K562 (cell line): ENCODE results near the gene LCNL1. TPM values are rescaled to one million over a fixed set of nuclear protein-coding genes. Genes with fewer than 3 reads are reported as not detected.

Experiments
- C11orf30 ChIP-seq: fragments of 450-650 bp; IDR thresholded peaks from 2 replicates; pipeline ENCODE4 v1.6.1; 2016; ENCODE audit warnings: low read depth, mild to moderate bottlenecking
- CREM ChIP-seq: IDR thresholded peaks from 2 replicates; pipeline ENCODE4 v1.6.1; 2014; ENCODE audit warnings: antibody characterized with exemption, low read depth
- CUX1 ChIP-seq: fragments of 200-800 bp; sonication (Bioruptor generic); IDR thresholded peaks from 2 replicates; pipeline ENCODE4 v1.6.1; 2016; ENCODE audit warnings: missing genetic modification characterization, missing compliant biosample characterization
- DIDO1 ChIP-seq: fragments of 450-650 bp; IDR thresholded peaks from 2 replicates; pipeline ENCODE4 v1.6.1; 2016; ENCODE audit warnings: low read depth, missing biosample characterization, missing genetic modification characterization
- DMBX1 ChIP-seq: fragments of 250-450 bp; sonication (Bioruptor Pico); IDR thresholded peaks from 2 replicates; pipeline ENCODE4 v1.8.0; 2022; ENCODE audit warnings: inconsistent platforms, mild to moderate bottlenecking, moderate library complexity, borderline replicate concordance
- KDM1A ChIP-seq, 2 experiments: fragments of 450-650 bp; IDR thresholded peaks; 2 replicates each; pipeline ENCODE4 v1.6.1; 2016; ENCODE audit warnings: mild to moderate bottlenecking in 2 of 2
- MCM5 ChIP-seq: fragments of 450-650 bp; IDR thresholded peaks from 2 replicates; pipeline ENCODE4 v1.6.1; 2016; ENCODE audit warnings: low read depth
- MEF2D ChIP-seq: conservative IDR thresholded peaks from 2 replicates; pipeline ENCODE4 v1.6.1; 2016; ENCODE audit warnings: low read depth, missing genetic modification characterization, missing compliant biosample characterization
- NCOA1 ChIP-seq: fragments of 450-650 bp; IDR thresholded peaks from 2 replicates; pipeline ENCODE4 v1.6.1; 2016; ENCODE audit warnings: low read depth
- PYGO2 ChIP-seq: fragments of 450-650 bp; IDR thresholded peaks from 2 replicates; pipeline ENCODE4 v1.6.1; 2016; ENCODE audit warnings: mild to moderate bottlenecking, missing genetic modification characterization, moderate library complexity, missing compliant biosample characterization
- RUNX1 ChIP-seq: sonication (generic); IDR thresholded peaks from 2 replicates; pipeline ENCODE4 v1.6.1; 2016; ENCODE audit warnings: antibody characterized with exemption, low read depth
- SUPT5H ChIP-seq: fragments of 450-650 bp; IDR thresholded peaks from 2 replicates; pipeline ENCODE4 v1.6.1; 2016
- TARDBP ChIP-seq: fragments of 450-650 bp; IDR thresholded peaks from 2 replicates; pipeline ENCODE4 v1.6.1; 2016
- THAP12 ChIP-seq: fragments of 250-450 bp; sonication (Bioruptor Pico); IDR thresholded peaks from 2 replicates; pipeline ENCODE4 v1.9.0; 2021; ENCODE audit warnings: mild to moderate bottlenecking, inconsistent platforms
- ZNF133 ChIP-seq: fragments of 250-450 bp; sonication (Bioruptor Pico); IDR thresholded peaks from 2 replicates; pipeline ENCODE4 v1.4.0; 2020; ENCODE audit warnings: mild to moderate bottlenecking
- ZNF146 ChIP-seq: IDR thresholded peaks from one replicate; pipeline ENCODE4 v1.6.1; 2018; ENCODE audit warnings: missing compliant biosample characterization; ENCODE audit not compliant: unreplicated experiment
- ZNF263 ChIP-seq: sonication (generic); formaldehyde crosslinking; IDR thresholded peaks from 2 replicates; pipeline ENCODE4 v1.8.0; 2022; ENCODE audit warnings: mild to moderate bottlenecking, missing genetic modification reagents, borderline replicate concordance
- ZNF354B ChIP-seq: fragments of 250-450 bp; sonication (Bioruptor Pico); IDR thresholded peaks from 2 replicates; pipeline ENCODE4 v1.4.0; 2020
- ZNF41 ChIP-seq: fragments of 250-450 bp; sonication (Bioruptor Pico); conservative IDR thresholded peaks from 2 replicates; pipeline ENCODE4 v1.4.0; 2020; ENCODE audit warnings: mild to moderate bottlenecking
- ZNF589 ChIP-seq: fragments of 200-800 bp; sonication (Bioruptor generic); IDR thresholded peaks from 2 replicates; pipeline ENCODE4 v1.6.1; 2016; ENCODE audit warnings: low read depth, missing genetic modification characterization, missing compliant biosample characterization
- polyA plus RNA-seq, 8 experiments: library from polyadenylated mRNA; depleted of rRNA in 4 of 8; stranded (reverse) in 5 of 8; unstranded in 3 of 8; fragments of >200 nt; fragmentation: Nextera tagmentation in 2 of 8; fragmentation: Illumina TruSeq in 1 of 8; extraction: Ambion mirVana in 2 of 8; extraction: Trizol in 1 of 8; gene quantifications; 2 replicates each; pipeline versions ENCODE4 v1.2.1 to v1.2.3, GENCODE V29; 2011 to 2014; ENCODE audit warnings: inconsistent platforms in 1 of 8, missing spikeins in 1 of 8
- total RNA-seq, 7 experiments: library from RNA; depleted of rRNA in 6 of 7; stranded (reverse); fragments of >200 nt in 6 of 7; fragmentation: Illumina TruSeq in 2 of 7; extraction: Trizol in 2 of 7; gene quantifications; 2 replicates each; pipeline versions ENCODE4 v1.2.1 to v1.2.3, GENCODE V29; 2011 to 2021; ENCODE audit warnings: low replicate concordance in 1 of 7

LCNL1 gene
- total and polyA plus RNA-seq, 9 of the 15 experiments (the other 6 are each of a cell fraction or from before 2014, with no cell fraction given) = 0.04 to 0.16 (median 0.04) TPM; not detected in 4

- TF ChIP-seq DMBX1 (CRISPR knock-in tag) = 0 out of 2 replicates have a peak, but pooled peaks have one; percentile 33
- TF ChIP-seq PYGO2 (tag) = no peak
- TF ChIP-seq ZNF589 (CRISPR knock-in tag) = no peak
- no peak for TF ChIP-seq TARDBP
- no peak for TF ChIP-seq NCOA1
- TF ChIP-seq MEF2D = no peak
- TF ChIP-seq DIDO1 (tag) = no peak
- TF ChIP-seq SUPT5H = peak; percentile 46; the same call in 1 of the 2 replicates
- no peak for TF ChIP-seq C11orf30
- no peak for TF ChIP-seq CUX1 (CRISPR knock-in tag)
- TF ChIP-seq ZNF146 (CRISPR knock-in tag) = no peak
- TF ChIP-seq ZNF41 = no peak
- peak in 1 of 2 experiments; percentile 70; a peak in 1 of 4 replicates for TF ChIP-seq KDM1A (IDR thresholded peaks at IDR 0.05)
- TF ChIP-seq THAP12 (CRISPR knock-in tag) = no peak
- TF ChIP-seq RUNX1 = no peak
- TF ChIP-seq ZNF263 (CRISPR knock-in tag) = no peak
- TF ChIP-seq ZNF354B (CRISPR knock-in tag) = no peak
- TF ChIP-seq MCM5 = no peak
- TF ChIP-seq ZNF133 = no peak
- peak; percentile 15; the same call in 1 of the 2 replicates for TF ChIP-seq CREM
These were observed 4.5 kb upstream of the LCNL1 start (continued) for GRCh38 chr9:136978073-136978864.
